Measurements from ENCODE around the gene TBC1D8.

TBC1D8 gene

GRCh38 chr2:101026923-101027469, 124.2 kb downstream of the TBC1D8 start:
- DNase-seq (ENCODE audit: low read depth), result no peak

- DNase-seq (ENCODE audit: low read depth), result no peak
Measured at GRCh38 chr2:101026253-101026701, 124.9 kb downstream of the TBC1D8 start.

- no peak for DNase-seq (ENCODE audit: low read depth)
Measured at GRCh38 chr2:101025561-101025960, 125.6 kb downstream of the TBC1D8 start.

- no peak for DNase-seq (ENCODE audit: low read depth)
Measured at GRCh38 chr2:101023327-101024107, 127.7 kb downstream of the TBC1D8 start.

- DNase-seq (ENCODE audit: low read depth), result no peak
Measured at GRCh38 chr2:101022221-101022620, 129.0 kb downstream of the TBC1D8 start.

- no peak for DNase-seq (ENCODE audit: low read depth)
Measured at GRCh38 chr2:101018934-101019333, 132.2 kb downstream of the TBC1D8 start.

GRCh38 chr2:101017371-101017770, 133.8 kb downstream of the TBC1D8 start:
- DNase-seq (ENCODE audit: low read depth), result no peak

- no peak for DNase-seq (ENCODE audit: low read depth)
Measured at GRCh38 chr2:101014264-101014857, 136.8 kb downstream of the TBC1D8 start.

GRCh38 chr2:101012706-101013181, 138.4 kb downstream of the TBC1D8 start:
- no peak for DNase-seq (ENCODE audit: low read depth)

- no peak for DNase-seq (ENCODE audit: low read depth)
Measured at GRCh38 chr2:101012054-101012705, 139.0 kb downstream of the TBC1D8 start.

GRCh38 chr2:101011152-101011551, 140.0 kb downstream of the TBC1D8 start:
- no peak for DNase-seq (ENCODE audit: low read depth)

GRCh38 chr2:101007415-101008345, 143.5 kb downstream of the TBC1D8 start:
- no peak for DNase-seq (ENCODE audit: low read depth)

GRCh38 chr2:101006065-101006715, 145.0 kb downstream of the TBC1D8 start:
- no peak for DNase-seq (ENCODE audit: low read depth)

GRCh38 chr2:101004620-101005325, 146.4 kb downstream of the TBC1D8 start:
- DNase-seq (ENCODE audit: low read depth), result no peak

- DNase-seq (ENCODE audit: low read depth), result no peak
Measured at GRCh38 chr2:101003278-101003775, 147.9 kb downstream of the TBC1D8 start.

- no peak for DNase-seq (ENCODE audit: low read depth)
Measured at GRCh38 chr2:101002562-101003277, 148.5 kb downstream of the TBC1D8 start.

GRCh38 chr2:101001691-101002561, 149.3 kb downstream of the TBC1D8 start, which contains the start of gene RPL31:
RPL31 (plus strand) TSS chr2:101002289; CDS start chr2:101002702, 413 bp downstream.
- peak; percentile 94 for DNase-seq (ENCODE audit: low read depth)

- DNase-seq (ENCODE audit: low read depth), result no peak
Measured at GRCh38 chr2:100999995-101000394, 151.2 kb downstream of the TBC1D8 start.

All from stimulated activated CD8-positive, alpha-beta memory T cell treated with anti-CD3 and anti-CD28 coated beads, Interleukin-4, amount 100 ng/mL, for 24 hours (primary cell).